ENCODE data around the gene ANTKMT. TPM values are rescaled to one million over a fixed set of nuclear protein-coding genes. Genes with fewer than 3 reads are reported as not detected.

ANTKMT gene
- total and polyA plus RNA-seq, 2 of the 8 experiments (the other 6 are each of a cell fraction or from before 2014, with no cell fraction given): 26.5 to 26.6 TPM

DNA sequence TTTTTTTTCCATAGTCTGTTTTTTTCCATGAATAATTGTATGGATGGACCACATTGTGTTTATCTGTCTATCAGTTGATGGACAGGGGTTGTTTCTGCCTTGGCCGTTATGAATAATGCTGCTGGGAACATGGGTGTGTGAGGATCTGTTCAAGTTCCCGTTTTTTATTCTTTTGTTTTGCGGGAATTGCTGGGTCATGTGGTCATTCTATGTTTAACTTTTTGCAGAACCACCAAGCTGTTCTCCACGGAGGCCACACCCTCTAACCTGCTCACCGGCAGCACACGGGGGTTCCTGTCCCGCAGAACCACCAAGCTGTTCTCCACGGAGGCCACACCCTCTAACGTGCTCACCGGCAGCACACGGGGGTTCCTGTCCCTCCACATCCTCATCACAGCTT lies 33.7 kb downstream of the ANTKMT start:
- H3K14ac ChIP-seq (ENCODE audit: insufficient read length): no peak overlapping the region
- WGBS, 2 experiments (ENCODE audit: extremely low coverage in 1 of 2, insufficient coverage in 1 of 2, insufficient read length in 1 of 2, insufficient replicate concordance in 2 of 2, low coverage in 1 of 2, low lambda C conversion rate in 2 of 2, missing lambda C conversion rate in 1 of 2): 86% methylated on average over 11 of the region's 11 CpGs; no CpG with 5 or more reads in 1 of the 2 experiments
- TF ChIP-seq, protein P1, sequence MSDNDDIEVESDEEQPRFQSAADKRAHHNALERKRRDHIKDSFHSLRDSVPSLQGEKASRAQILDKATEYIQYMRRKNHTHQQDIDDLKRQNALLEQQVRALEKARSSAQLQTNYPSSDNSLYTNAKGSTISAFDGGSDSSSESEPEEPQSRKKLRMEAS (IDR thresholded peaks at IDR 0.05): no peak
- TF ChIP-seq TEAD4 (IDR thresholded peaks at IDR 0.05; ENCODE audit: low read depth, low read length) (no peak), EGR1 (IDR thresholded peaks at IDR 0.05; ENCODE audit: borderline replicate concordance, low read depth, low read length) (no peak), TAF1 (IDR thresholded peaks at IDR 0.05; ENCODE audit: low read depth, low read length) (no peak), RXRA (IDR thresholded peaks at IDR 0.05; ENCODE audit: insufficient read depth, low read depth, low read length) (no peak), HDAC2 (IDR thresholded peaks at IDR 0.05; ENCODE audit: borderline replicate concordance in 1 of 2, low read depth in 2 of 2, low read length in 2 of 2) (no peak), HDAC6 (IDR thresholded peaks at IDR 0.05; ENCODE audit: low read depth, low read length) (no peak), POU5F1 (IDR thresholded peaks at IDR 0.05; ENCODE audit: low read depth, low read length) (no peak), SIRT6 (IDR thresholded peaks at IDR 0.05; ENCODE audit: low read length) (no peak), BCL11A (IDR thresholded peaks at IDR 0.05; ENCODE audit: low read depth in 2 of 2, low read length in 2 of 2) (no peak)
- TF ChIP-seq, protein P2, sequence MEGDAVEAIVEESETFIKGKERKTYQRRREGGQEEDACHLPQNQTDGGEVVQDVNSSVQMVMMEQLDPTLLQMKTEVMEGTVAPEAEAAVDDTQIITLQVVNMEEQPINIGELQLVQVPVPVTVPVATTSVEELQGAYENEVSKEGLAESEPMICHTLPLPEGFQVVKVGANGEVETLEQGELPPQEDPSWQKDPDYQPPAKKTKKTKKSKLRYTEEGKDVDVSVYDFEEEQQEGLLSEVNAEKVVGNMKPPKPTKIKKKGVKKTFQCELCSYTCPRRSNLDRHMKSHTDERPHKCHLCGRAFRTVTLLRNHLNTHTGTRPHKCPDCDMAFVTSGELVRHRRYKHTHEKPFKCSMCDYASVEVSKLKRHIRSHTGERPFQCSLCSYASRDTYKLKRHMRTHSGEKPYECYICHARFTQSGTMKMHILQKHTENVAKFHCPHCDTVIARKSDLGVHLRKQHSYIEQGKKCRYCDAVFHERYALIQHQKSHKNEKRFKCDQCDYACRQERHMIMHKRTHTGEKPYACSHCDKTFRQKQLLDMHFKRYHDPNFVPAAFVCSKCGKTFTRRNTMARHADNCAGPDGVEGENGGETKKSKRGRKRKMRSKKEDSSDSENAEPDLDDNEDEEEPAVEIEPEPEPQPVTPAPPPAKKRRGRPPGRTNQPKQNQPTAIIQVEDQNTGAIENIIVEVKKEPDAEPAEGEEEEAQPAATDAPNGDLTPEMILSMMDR (IDR thresholded peaks at IDR 0.05; ENCODE audit: control extremely low read depth in 1 of 3, insufficient read depth in 1 of 3, low read depth in 1 of 3, low read length in 3 of 3): no peak

More for the DNA sequence above, 33.7 kb downstream of the ANTKMT start:
- Histone ChIP-seq H2BK120ac (replicated peaks; ENCODE audit: low read depth, low read length) (no peak overlapping the region), H3K27me3 (replicated peaks in 1 of 4; ENCODE audit: control insufficient read depth in 3 of 4, extremely low read depth in 1 of 4, insufficient read depth in 3 of 4, low read length in 3 of 4) (no peaks in the 10 kb centered on the region), H3K79me1 (ENCODE audit: low read depth, low read length) (no peaks in the 10 kb centered on the region), H2BK12ac (ENCODE audit: low read depth, low read length) (no peak overlapping the region), H3K4me3 (ENCODE audit: extremely low read depth in 1 of 4, insufficient read depth in 2 of 4, low read depth in 3 of 4, low read length in 4 of 4) (no peak overlapping the region), H2AFZ (ENCODE audit: low read length) (no peak overlapping the region), H3K9me3 (ENCODE audit: insufficient read depth in 2 of 2, low read depth in 1 of 2, low read length in 1 of 2) (0 out of 4 replicates have a peak, but pooled peaks cover 0 to 3% of the 10 kb centered on the region in 2 experiments), H3K9ac (replicated peaks in 1 of 4; ENCODE audit: extremely low read depth in 1 of 4, low read depth in 3 of 4, low read length in 3 of 4) (no peak overlapping the region), H3K4ac (replicated peaks; ENCODE audit: insufficient read length, low read depth, low read length) (no peak overlapping the region), H3K4me2 (ENCODE audit: insufficient read depth in 1 of 2, low read depth in 2 of 2, low read length in 2 of 2) (no peak overlapping the region), H3K18ac (ENCODE audit: extremely low read depth, low read length) (no peak overlapping the region), H2AK5ac (ENCODE audit: low read depth, low read length) (no peak overlapping the region), H3K36me3 (ENCODE audit: control insufficient read depth in 2 of 4, insufficient read depth in 4 of 4, low read length in 3 of 4) (no peaks in the 10 kb centered on the region), H2BK15ac (ENCODE audit: low read length) (no peak overlapping the region), H4K20me1 (replicated peaks in 1 of 2; ENCODE audit: control insufficient read depth in 1 of 2, insufficient read depth in 2 of 2, low read length in 2 of 2) (no peaks in the 10 kb centered on the region), H3K23me2 (ENCODE audit: low read depth, low read length) (no peaks in the 10 kb centered on the region), H4K5ac (ENCODE audit: insufficient read length, low read depth, low read length) (no peak overlapping the region), H3K27ac (ENCODE audit: low read depth, low read length) (no peak overlapping the region), H3K4me1 (replicated peaks in 1 of 4; ENCODE audit: control insufficient read depth in 3 of 4, insufficient read depth in 4 of 4, low read length in 3 of 4) (peaks cover 3 to 12% (median 5%) of the 10 kb centered on the region in 4 experiments; a peak in 5 of 7 replicates), H4K91ac (replicated peaks; ENCODE audit: insufficient read length, low read length) (no peak overlapping the region), H4K8ac (ENCODE audit: extremely low read depth, insufficient read depth, low read length) (no peak overlapping the region), H2BK20ac (ENCODE audit: low read length) (no peak overlapping the region), H3K23ac (ENCODE audit: insufficient read length) (no peak overlapping the region), H3K56ac (replicated peaks; ENCODE audit: insufficient read length, low read depth, low read length) (no peak overlapping the region), H2BK5ac (ENCODE audit: low read depth, low read length) (no peak overlapping the region), H3K79me2 (ENCODE audit: control insufficient read depth in 1 of 2, insufficient read depth in 2 of 2, low read length in 2 of 2) (no peaks in the 10 kb centered on the region)
- no peak for DNase-seq (ENCODE audit: low read depth in 1 of 2, low spot score in 2 of 2)
- ChIA-PET CTCF (ENCODE audit: partially characterized antibody) (interaction anchor here (0.6 to 9.2 kb wide), 6 partner anchors 10 to 42 kb away, joined by 3 to 88 read pairs (median 8); partner anchors contain the start of gene CIAO3), POLR2A (ENCODE audit: partially characterized antibody) (interaction anchor here (0.9 to 1.7 kb wide), 2 partner anchors 10 to 39 kb away, joined by 4 to 6 read pairs; no protein-coding TSS in a partner anchor)
- no peak for FAIRE-seq
